Measurements from ENCODE around the gene PNISR.

PNISR gene

GRCh38 chr6:99407076-99407475, 18.0 kb downstream of the PNISR start:
- in situ Hi-C loops (cut with HindIII; ENCODE audit: low sequenced_read_pairs) = no loop called here

GRCh38 chr6:99402448-99402847, 22.7 kb downstream of the PNISR start:
- in situ Hi-C loops (cut with HindIII; ENCODE audit: low sequenced_read_pairs) = no loop called here

GRCh38 chr6:99397287-99397686, 27.8 kb downstream of the PNISR start:
- in situ Hi-C loops (cut with HindIII; ENCODE audit: low sequenced_read_pairs) = no loop called here

GRCh38 chr6:99393698-99394531, 31.2 kb downstream of the PNISR start, which contains the start of gene COQ3:
COQ3 (minus strand) TSS chr6:99394195; CDS start chr6:99394179, 16 bp downstream.
- in situ Hi-C loops (cut with HindIII; ENCODE audit: low sequenced_read_pairs) = no loop called here

- in situ Hi-C loops (cut with HindIII; ENCODE audit: low sequenced_read_pairs) = no loop called here
Observed at GRCh38 chr6:99393366-99393697, 31.8 kb downstream of the PNISR start.

- in situ Hi-C loops (cut with HindIII; ENCODE audit: low sequenced_read_pairs) = no loop called here
Observed at GRCh38 chr6:99390896-99391295, 34.2 kb downstream of the PNISR start.

- in situ Hi-C loops (cut with HindIII; ENCODE audit: low sequenced_read_pairs) = no loop called here
Observed at GRCh38 chr6:99384507-99384906, 40.6 kb downstream of the PNISR start.

- in situ Hi-C loops (cut with HindIII; ENCODE audit: low sequenced_read_pairs) = no loop called here
Observed at GRCh38 chr6:99378636-99379035, 46.5 kb downstream of the PNISR start.

- in situ Hi-C loops (cut with HindIII; ENCODE audit: low sequenced_read_pairs) = no loop called here
Observed at GRCh38 chr6:99369533-99369932, 55.6 kb downstream of the PNISR start.

GRCh38 chr6:99366852-99367251, 58.3 kb downstream of the PNISR start:
- in situ Hi-C loops (cut with HindIII; ENCODE audit: low sequenced_read_pairs) = no loop called here

- in situ Hi-C loops (cut with HindIII; ENCODE audit: low sequenced_read_pairs) = no loop called here
Observed at GRCh38 chr6:99364026-99364425, 61.1 kb downstream of the PNISR start.

- in situ Hi-C loops (cut with HindIII; ENCODE audit: low sequenced_read_pairs) = no loop called here
Observed at GRCh38 chr6:99362678-99363268, 62.3 kb downstream of the PNISR start.

- in situ Hi-C loops (cut with HindIII; ENCODE audit: low sequenced_read_pairs) = no loop called here
Observed at GRCh38 chr6:99359800-99360199, 65.3 kb downstream of the PNISR start.

- in situ Hi-C loops (cut with HindIII; ENCODE audit: low sequenced_read_pairs) = no loop called here
Observed at GRCh38 chr6:99356641-99357040, 68.5 kb downstream of the PNISR start.

GRCh38 chr6:99354983-99355382, 70.1 kb downstream of the PNISR start:
- in situ Hi-C loops (cut with HindIII; ENCODE audit: low sequenced_read_pairs) = no loop called here

GRCh38 chr6:99353126-99353525, 72.0 kb downstream of the PNISR start:
- in situ Hi-C loops (cut with HindIII; ENCODE audit: low sequenced_read_pairs) = no loop called here

GRCh38 chr6:99350573-99350972, 74.5 kb downstream of the PNISR start:
- in situ Hi-C loops (cut with HindIII; ENCODE audit: low sequenced_read_pairs) = no loop called here

- in situ Hi-C loops (cut with HindIII; ENCODE audit: low sequenced_read_pairs) = no loop called here
Observed at GRCh38 chr6:99349171-99350141, 75.7 kb downstream of the PNISR start, which contains the start of gene FAXC. FAXC (minus strand) TSS chr6:99349674; CDS start chr6:99349372, 302 bp downstream.

GRCh38 chr6:99348288-99349170, 76.6 kb downstream of the PNISR start:
- in situ Hi-C loops (cut with HindIII; ENCODE audit: low sequenced_read_pairs) = no loop called here

Measured in DLD1 (cell line).